Thoracic aorta endothelial cell (primary cell): Measurements from ENCODE around the gene PDGFC. TPM values are rescaled to one million over a fixed set of nuclear protein-coding genes. Genes with fewer than 3 reads are reported as not detected.

Source experiments
- small RNA-seq: library from RNA; depleted of rRNA; stranded (forward); fragments of <200 nt; gene quantifications from one replicate; pipeline ENCODE3, GENCODE V24; 2012
- total RNA-seq: library from RNA; depleted of rRNA; stranded (reverse); fragments of >200 nt; gene quantifications from 2 replicates; pipeline ENCODE4 v1.2.3, GENCODE V29; 2012

The PDGFC gene, protein sequence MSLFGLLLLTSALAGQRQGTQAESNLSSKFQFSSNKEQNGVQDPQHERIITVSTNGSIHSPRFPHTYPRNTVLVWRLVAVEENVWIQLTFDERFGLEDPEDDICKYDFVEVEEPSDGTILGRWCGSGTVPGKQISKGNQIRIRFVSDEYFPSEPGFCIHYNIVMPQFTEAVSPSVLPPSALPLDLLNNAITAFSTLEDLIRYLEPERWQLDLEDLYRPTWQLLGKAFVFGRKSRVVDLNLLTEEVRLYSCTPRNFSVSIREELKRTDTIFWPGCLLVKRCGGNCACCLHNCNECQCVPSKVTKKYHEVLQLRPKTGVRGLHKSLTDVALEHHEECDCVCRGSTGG
- 11.8 and 16.9 TPM in 2 replicates for total RNA-seq

GRCh38 chr4:156971676-156972378, at the start of gene PDGFC:
PDGFC (minus strand) TSS chr4:156971799; CDS start chr4:156970903, 896 bp downstream.

Small RNA genes lying within 50 kb of the gene (small RNA-seq; reads per million reads assigned to genes)
- gene AC092608.2, result not detected

Other genes with a start within 250 kb of the PDGFC start
- 3.5 and 5.6 TPM in 2 replicates for gene GLRB, start 104.4 kb upstream of the PDGFC start, total RNA-seq
- 0.27 TPM in 1 of 2 replicates, not detected in the other for gene GRIA2, start 248.9 kb upstream of the PDGFC start, total RNA-seq